GM12872 (cell line): ENCODE results near the gene LMO2.

Source experiments
- TF ChIP-seq, protein P1 (sequence below): IDR thresholded peaks from 3 replicates; pipeline ENCODE4 v1.5.1; 2011; ENCODE audit warnings: low read depth, mild to moderate bottlenecking, low read length, moderate library complexity; ENCODE audit not compliant: insufficient read depth

The LMO2 gene

DNA sequence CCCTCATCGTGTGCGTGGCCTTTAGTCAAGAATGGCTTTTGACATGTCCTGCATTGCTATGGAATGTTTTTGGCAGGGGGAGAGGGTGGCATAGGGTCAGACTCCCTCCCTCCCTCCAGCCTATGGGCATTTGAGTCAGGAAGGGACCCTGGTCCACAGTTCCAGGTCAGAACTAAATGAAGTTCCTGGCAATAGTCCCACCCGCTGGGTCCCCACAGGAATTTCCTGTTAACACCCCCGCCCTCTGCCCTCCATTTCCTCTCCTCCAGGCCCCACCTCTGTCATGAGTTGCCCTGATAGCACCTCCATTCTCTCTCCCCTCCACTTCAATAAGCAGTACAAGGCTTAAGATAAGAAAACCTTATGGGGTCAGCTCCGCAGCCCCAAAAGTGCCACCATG is 40.8 kb upstream of the LMO2 start:
- TF ChIP-seq, protein P1, sequence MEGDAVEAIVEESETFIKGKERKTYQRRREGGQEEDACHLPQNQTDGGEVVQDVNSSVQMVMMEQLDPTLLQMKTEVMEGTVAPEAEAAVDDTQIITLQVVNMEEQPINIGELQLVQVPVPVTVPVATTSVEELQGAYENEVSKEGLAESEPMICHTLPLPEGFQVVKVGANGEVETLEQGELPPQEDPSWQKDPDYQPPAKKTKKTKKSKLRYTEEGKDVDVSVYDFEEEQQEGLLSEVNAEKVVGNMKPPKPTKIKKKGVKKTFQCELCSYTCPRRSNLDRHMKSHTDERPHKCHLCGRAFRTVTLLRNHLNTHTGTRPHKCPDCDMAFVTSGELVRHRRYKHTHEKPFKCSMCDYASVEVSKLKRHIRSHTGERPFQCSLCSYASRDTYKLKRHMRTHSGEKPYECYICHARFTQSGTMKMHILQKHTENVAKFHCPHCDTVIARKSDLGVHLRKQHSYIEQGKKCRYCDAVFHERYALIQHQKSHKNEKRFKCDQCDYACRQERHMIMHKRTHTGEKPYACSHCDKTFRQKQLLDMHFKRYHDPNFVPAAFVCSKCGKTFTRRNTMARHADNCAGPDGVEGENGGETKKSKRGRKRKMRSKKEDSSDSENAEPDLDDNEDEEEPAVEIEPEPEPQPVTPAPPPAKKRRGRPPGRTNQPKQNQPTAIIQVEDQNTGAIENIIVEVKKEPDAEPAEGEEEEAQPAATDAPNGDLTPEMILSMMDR: no peak

DNA sequence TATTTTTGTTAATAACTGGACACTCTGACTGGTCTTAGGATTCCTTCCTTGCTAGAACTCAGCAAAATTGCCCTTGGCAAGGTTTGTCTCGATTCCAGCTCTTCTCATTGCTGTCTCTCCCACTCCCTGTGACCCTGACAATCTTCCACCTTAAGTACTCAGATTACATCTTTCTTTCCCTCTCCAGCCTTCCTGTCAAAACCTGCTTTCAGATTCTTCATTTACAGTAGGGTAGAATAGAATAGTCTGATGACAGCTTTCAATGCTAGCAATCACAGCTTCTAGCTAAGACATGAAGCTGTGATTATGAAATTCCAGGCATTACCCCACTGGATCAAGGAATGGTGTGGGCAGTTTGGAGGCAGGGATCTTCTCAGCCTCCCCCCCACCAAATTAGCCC is 39.2 kb upstream of the LMO2 start:
- TF ChIP-seq, protein P1: no peak

DNA sequence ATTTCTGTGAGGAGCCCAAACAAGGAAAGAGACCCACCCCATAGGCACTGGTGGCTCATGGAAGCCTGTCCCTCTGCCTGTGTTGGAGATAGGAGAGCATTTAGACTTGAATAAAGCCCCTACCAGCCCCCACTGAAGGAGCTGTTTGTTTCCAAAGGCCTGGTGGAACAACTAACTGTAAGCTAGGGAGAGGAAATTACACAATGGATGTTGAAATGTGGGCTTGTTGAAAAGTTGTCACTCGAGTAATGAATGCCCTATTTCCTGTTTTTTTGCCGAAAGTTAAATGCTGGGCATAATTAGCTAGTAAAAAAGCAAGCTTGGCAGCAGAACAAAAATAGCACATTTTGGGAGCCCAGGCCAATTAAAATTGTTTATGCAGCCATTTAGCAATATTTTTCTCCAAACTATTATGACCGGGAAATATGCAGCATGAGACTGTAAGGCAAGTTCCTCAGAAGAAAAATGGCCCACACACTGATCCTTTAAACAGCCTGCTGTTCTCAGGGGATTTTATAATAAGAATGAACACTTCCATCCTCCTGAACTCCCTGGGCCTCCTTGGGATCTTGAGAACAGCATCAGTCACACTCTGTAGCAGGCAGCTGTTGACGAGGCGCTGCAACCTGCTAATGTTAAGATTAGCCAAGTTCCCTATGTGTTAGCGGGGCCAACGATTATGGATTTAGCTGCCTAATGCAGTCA is 38.6 kb upstream of the LMO2 start:
- TF ChIP-seq, protein P1: no peak

DNA sequence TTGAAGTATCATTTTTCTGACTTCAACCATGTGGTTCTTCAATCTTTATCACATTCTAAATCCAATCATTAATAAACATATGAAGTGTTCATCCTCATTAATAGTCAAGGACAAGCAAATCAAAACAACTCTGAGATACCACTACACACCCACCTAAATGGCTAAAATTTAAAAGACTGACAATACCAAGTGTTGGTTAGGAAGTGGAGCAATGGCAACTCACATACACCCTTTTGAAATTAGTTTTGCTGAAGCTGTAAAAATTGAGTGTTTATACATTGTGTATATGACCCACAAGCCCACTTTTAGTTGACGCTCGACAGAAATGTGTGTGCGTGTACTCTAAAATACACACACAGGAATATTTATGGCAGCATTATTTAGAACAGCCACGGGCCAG is 36.7 kb upstream of the LMO2 start:
- TF ChIP-seq, protein P1: no peak

DNA sequence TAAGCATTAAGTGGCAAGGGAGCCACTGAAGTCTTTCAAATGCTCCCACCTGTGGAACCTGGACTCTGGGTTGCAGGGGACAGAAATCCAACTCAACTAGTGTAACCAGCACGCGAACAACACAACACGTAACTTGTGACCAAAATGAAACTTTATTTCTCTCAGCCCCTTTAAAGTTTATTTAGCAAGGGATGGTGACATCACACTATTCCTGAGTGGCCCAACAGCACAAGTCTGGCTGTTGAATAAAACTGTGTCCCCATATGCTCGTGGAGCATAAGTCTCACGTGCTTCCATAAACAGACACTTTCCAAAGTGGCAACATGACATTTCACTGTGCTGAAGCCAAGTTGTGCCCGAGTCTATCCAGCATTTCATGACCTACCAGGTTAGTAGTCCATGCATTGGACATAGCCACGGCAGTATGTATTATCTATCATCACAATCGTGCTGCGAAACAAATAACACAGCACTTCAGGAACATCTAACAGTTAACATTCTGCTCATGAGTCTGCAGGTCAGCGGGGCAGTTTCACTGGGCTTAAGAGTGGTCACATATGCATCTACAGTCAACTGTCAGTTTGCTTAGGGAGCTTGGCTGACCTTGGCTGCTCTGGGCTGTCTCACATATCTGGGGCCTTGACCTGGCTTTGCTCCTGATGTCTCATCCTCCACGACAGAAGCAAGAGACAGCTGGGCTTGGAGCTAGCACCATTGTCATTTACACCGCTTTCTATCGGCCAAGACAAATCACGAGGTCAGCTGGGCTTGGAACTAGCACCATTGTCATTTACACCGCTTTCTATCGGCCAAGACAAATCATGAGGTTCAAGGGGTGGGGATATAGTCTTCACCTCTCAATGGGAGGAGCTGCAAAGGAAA is 35.0 kb upstream of the LMO2 start:
- TF ChIP-seq, protein P1: no peak

DNA sequence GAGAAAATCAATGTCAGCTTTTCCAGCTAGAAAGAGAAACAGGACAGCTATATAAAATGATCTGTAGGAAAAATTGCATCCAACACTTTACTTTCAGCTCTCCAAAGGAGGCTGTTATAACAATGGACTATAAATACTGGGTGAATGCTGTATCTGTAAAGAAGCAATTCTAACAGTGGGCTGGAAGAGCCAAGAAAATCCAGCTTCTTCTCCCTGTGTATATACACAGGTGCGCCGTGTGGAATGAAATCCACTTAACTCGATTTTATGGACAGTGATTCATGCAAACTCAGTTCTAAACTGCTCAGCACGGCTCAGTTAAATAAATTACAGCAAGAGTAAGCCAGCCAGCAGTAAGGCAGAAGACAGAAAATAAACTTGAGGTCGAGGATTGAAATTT is 32.5 kb upstream of the LMO2 start:
- TF ChIP-seq, protein P1: no peak

DNA sequence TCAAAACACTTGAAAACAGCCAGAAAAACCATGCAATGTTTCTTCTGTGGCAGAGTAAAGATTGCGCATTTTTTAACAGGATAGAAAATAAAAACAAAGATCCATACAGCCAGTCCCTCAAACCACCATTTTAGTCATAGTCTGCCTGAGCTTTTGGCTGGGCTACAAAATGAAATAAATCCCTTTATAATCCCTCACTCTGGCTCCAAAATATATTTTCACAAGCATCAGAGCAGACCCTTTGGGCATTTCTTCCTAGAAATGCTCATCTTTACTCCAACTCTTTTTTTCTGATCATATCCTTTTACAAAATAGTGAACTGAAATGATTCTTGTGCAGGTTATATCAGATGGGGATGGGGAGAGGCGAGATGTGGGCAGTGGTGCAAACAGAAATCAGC is 31.8 kb upstream of the LMO2 start:
- TF ChIP-seq, protein P1: no peak
